Measurements from ENCODE around the gene DGLUCY.
"Not testable (repeated sequence)": the region's sequence is repeated elsewhere in the genome, so short reads cannot be mapped to it uniquely, and the experiment has no call there.

Gene DGLUCY

GRCh38 chr14:91238661-91239060 lies 124.8 kb downstream of the DGLUCY start:
- no peak for DNase-seq

GRCh38 chr14:91241863-91242262 lies 128.0 kb downstream of the DGLUCY start:
- no peak for DNase-seq

GRCh38 chr14:91242635-91243034 lies 128.8 kb downstream of the DGLUCY start:
- no peak for DNase-seq

- no peak for DNase-seq
Observed at GRCh38 chr14:91243074-91243471, 129.2 kb downstream of the DGLUCY start.

GRCh38 chr14:91244501-91244901 lies 130.6 kb downstream of the DGLUCY start, which contains the start of gene GPR68:
GPR68 (minus strand) TSS chr14:91244704; CDS start chr14:91235050, 9,654 bp downstream.
- peak; percentile 68 for DNase-seq

- DNase-seq: no peak
Observed at GRCh38 chr14:91245029-91245428, 131.2 kb downstream of the DGLUCY start.

GRCh38 chr14:91245616-91246015 lies 131.7 kb downstream of the DGLUCY start:
- not testable (repeated sequence) for DNase-seq

- no peak for DNase-seq
Observed at GRCh38 chr14:91246051-91246852, 132.4 kb downstream of the DGLUCY start.

GRCh38 chr14:91249841-91250616 lies 136.2 kb downstream of the DGLUCY start:
- no peak for DNase-seq

- DNase-seq: peak; percentile 44
Observed at GRCh38 chr14:91250912-91251311, 137.0 kb downstream of the DGLUCY start.

GRCh38 chr14:91252871-91253794 lies 139.3 kb downstream of the DGLUCY start:
- no peak for DNase-seq

- no peak for DNase-seq
Observed at GRCh38 chr14:91253795-91254323, 140.0 kb downstream of the DGLUCY start.

GRCh38 chr14:91254461-91254860 lies 140.6 kb downstream of the DGLUCY start:
- DNase-seq: no peak

GRCh38 chr14:91255026-91255695 lies 141.3 kb downstream of the DGLUCY start:
- DNase-seq: no peak

- no peak for DNase-seq
Observed at GRCh38 chr14:91256661-91257060, 142.8 kb downstream of the DGLUCY start.

GRCh38 chr14:91257328-91258010 lies 143.6 kb downstream of the DGLUCY start:
- no peak for DNase-seq

- DNase-seq: peak; percentile 60
Observed at GRCh38 chr14:91258011-91258618, 144.2 kb downstream of the DGLUCY start.

GRCh38 chr14:91258876-91259275 lies 145.0 kb downstream of the DGLUCY start:
- DNase-seq: no peak

GRCh38 chr14:91261115-91261514 lies 147.2 kb downstream of the DGLUCY start:
- no peak for DNase-seq

- DNase-seq: no peak
Observed at GRCh38 chr14:91261986-91262549, 148.2 kb downstream of the DGLUCY start.

Data from fibroblast of skin of abdomen (primary cell).